Panc1 (cell line): ENCODE results near the gene CNTLN. TPM values are rescaled to one million over a fixed set of nuclear protein-coding genes. Genes with fewer than 3 reads are reported as not detected.

Source experiments
- ATAC-seq: fragments of 200-7000 bp; cut with Tn5 transposase; 2 replicates; pipeline ENCODE4 v1.9.1; 2020; ENCODE audit warnings: mild to moderate bottlenecking, moderate library complexity
- BruUV-seq: library from RNA; stranded (reverse); fragments of 400-500 nt; replicated peaks from 2 replicates; lab custom pipeline; 2021; lab: Mats Ljungman, UMichigan
- CTCF ChIA-PET: fragments of 300-600 bp; sonication (Branson Sonifier 250); formaldehyde crosslinking; loops from one replicate; lab custom pipeline; 2022; ENCODE audit warnings: antibody characterized with exemption; lab: Charles Lee
- POLR2A ChIA-PET: fragments of 300-600 bp; sonication (Branson Sonifier 250); formaldehyde crosslinking; loops from one replicate; lab custom pipeline; 2022; ENCODE audit warnings: antibody characterized with exemption; lab: Charles Lee
- DNase-seq: peaks from one replicate; pipeline ENCODE4 v3.0.0-alpha.2; 2010; ENCODE audit warnings: low read depth, low spot score
- H3K27ac ChIP-seq: 2 replicates; pipeline ENCODE4 v1.5.1; 2011; ENCODE audit warnings: mild to moderate bottlenecking, low read length, inconsistent platforms
- H3K27me3 ChIP-seq: fragments of 200-500 bp; sonication (Bioruptor generic); 2 replicates; pipeline ENCODE4 v1.6.0; 2014; ENCODE audit warnings: low read length, inconsistent platforms; ENCODE audit not compliant: control insufficient read depth, insufficient read depth
- H3K36me3 ChIP-seq: fragments of 200-500 bp; sonication (Bioruptor generic); 2 replicates; pipeline ENCODE4 v1.5.1; 2014; ENCODE audit warnings: inconsistent platforms, mild to moderate bottlenecking, low read length, moderate library complexity; ENCODE audit not compliant: control insufficient read depth, insufficient read depth
- H3K4me1 ChIP-seq: 2 replicates; pipeline ENCODE4 v1.5.1; 2011; ENCODE audit warnings: inconsistent platforms, mild to moderate bottlenecking, low read length, moderate library complexity; ENCODE audit not compliant: control insufficient read depth, insufficient read depth
- H3K4me3 ChIP-seq, 2 experiments: 2 replicates each; pipeline ENCODE4 v1.5.1; 2011 to 2012; ENCODE audit warnings: low read depth in 2 of 2, low read length in 2 of 2, mild to moderate bottlenecking in 2 of 2, inconsistent platforms in 1 of 2, moderate library complexity in 1 of 2
- H3K9me3 ChIP-seq: fragments of 200-500 bp; sonication (Bioruptor generic); 2 replicates; pipeline ENCODE4 v1.5.1; 2014; ENCODE audit warnings: low read depth, mild to moderate bottlenecking, inconsistent platforms, low read length, moderate library complexity; ENCODE audit not compliant: control insufficient read depth, insufficient read depth
- POLR2AphosphoS5 ChIP-seq: IDR thresholded peaks from 2 replicates; pipeline ENCODE4 v1.6.1; 2012; ENCODE audit warnings: mild to moderate bottlenecking, low read depth, low read length, moderate library complexity
- SIN3A ChIP-seq: IDR thresholded peaks from 2 replicates; pipeline ENCODE4 v1.6.1; 2012; ENCODE audit warnings: low read depth, mild to moderate bottlenecking, low read length, moderate library complexity, borderline replicate concordance; ENCODE audit not compliant: insufficient read depth
- TCF7L2 ChIP-seq: IDR thresholded peaks from 2 replicates; pipeline ENCODE4 v1.6.1; 2011; ENCODE audit warnings: mild to moderate bottlenecking, low read depth, low read length, inconsistent platforms
- in situ Hi-C: cut with HindIII; loops from 2 replicates; pipeline ENCODE4 v1.10.0; 2016; ENCODE audit warnings: low sequenced_read_pairs, low pct_unique_long_range_greater_than_20kb
- intact Hi-C: fragments of 100-400 bp; cut with micrococcal nuclease; formaldehyde crosslinking; loops from one replicate; pipeline ENCODE4 v1.10.0; 2022; ENCODE audit not compliant: unreplicated experiment
- total RNA-seq: library from RNA; stranded (reverse); gene quantifications from one replicate; pipeline ENCODE4 v1.2.1, GENCODE V29; 2021; ENCODE audit not compliant: unreplicated experiment
- TF ChIP-seq, protein P1 (sequence below): fragments of 450-650 bp; IDR thresholded peaks from 2 replicates; pipeline ENCODE4 v1.5.1; 2017; ENCODE audit warnings: mild to moderate bottlenecking
- TF ChIP-seq, protein P2 (sequence below), 2 experiments: IDR thresholded peaks; 2 replicates each; pipeline ENCODE4 v1.6.1; 2011 to 2012; ENCODE audit warnings: low read depth in 2 of 2, control low read depth in 1 of 2, low read length in 1 of 2, mild to moderate bottlenecking in 1 of 2, moderate library complexity in 1 of 2; ENCODE audit not compliant: insufficient read depth in 1 of 2

CNTLN gene
- total RNA-seq, 1 experiment from 2014 or later = not detected

DNA sequence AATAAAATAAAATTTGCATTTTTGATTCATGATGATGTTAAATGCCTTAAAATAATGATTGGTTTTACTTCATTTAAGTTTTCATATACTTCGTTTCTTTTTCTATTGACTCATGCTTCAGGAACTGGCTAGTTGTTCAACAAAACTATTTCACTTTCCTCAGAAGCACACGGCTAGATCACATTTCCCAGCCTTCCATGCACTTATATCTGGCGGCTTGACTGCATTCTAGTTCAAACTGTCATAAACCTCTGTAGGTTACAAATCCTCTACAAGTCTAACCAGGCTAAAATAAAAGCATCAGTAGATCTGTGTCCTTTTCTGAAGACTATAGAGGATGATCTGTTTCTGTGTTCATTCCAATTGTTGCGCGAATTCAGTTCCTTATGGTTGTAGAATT, 46.3 kb upstream of the CNTLN start:
- no peak for ATAC-seq
- CTCF ChIA-PET = no interaction called here

DNA sequence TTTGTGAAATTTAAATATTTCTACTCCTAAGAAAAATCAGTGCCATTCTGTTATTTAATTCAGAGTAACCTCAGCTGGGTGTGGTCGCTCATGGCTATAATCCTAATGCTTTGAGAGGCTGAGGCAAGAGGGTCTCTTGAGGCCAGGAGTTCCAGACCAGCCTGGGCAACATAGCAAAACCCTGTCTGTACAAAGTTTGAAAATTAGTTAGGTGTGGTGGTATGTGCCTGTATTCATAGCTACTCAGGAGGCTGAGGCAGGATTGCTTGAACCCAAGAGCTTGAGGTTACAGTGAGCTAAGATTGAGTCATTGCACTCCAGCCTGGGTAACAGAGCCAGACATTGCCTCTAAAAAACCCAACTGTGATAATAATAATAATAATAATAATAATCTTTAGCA, 44.8 kb upstream of the CNTLN start:
- BruUV-seq = no TSS peak
- in situ Hi-C loops = no loop called here
- ChIA-PET CTCF (no interaction called here), POLR2A (no interaction called here)
- no peaks in the 10 kb centered on the region for H3K4me1 ChIP-seq
- TF ChIP-seq, protein P1, sequence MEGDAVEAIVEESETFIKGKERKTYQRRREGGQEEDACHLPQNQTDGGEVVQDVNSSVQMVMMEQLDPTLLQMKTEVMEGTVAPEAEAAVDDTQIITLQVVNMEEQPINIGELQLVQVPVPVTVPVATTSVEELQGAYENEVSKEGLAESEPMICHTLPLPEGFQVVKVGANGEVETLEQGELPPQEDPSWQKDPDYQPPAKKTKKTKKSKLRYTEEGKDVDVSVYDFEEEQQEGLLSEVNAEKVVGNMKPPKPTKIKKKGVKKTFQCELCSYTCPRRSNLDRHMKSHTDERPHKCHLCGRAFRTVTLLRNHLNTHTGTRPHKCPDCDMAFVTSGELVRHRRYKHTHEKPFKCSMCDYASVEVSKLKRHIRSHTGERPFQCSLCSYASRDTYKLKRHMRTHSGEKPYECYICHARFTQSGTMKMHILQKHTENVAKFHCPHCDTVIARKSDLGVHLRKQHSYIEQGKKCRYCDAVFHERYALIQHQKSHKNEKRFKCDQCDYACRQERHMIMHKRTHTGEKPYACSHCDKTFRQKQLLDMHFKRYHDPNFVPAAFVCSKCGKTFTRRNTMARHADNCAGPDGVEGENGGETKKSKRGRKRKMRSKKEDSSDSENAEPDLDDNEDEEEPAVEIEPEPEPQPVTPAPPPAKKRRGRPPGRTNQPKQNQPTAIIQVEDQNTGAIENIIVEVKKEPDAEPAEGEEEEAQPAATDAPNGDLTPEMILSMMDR = no peak
- no peak for TF ChIP-seq TCF7L2
- TF ChIP-seq, protein P2, sequence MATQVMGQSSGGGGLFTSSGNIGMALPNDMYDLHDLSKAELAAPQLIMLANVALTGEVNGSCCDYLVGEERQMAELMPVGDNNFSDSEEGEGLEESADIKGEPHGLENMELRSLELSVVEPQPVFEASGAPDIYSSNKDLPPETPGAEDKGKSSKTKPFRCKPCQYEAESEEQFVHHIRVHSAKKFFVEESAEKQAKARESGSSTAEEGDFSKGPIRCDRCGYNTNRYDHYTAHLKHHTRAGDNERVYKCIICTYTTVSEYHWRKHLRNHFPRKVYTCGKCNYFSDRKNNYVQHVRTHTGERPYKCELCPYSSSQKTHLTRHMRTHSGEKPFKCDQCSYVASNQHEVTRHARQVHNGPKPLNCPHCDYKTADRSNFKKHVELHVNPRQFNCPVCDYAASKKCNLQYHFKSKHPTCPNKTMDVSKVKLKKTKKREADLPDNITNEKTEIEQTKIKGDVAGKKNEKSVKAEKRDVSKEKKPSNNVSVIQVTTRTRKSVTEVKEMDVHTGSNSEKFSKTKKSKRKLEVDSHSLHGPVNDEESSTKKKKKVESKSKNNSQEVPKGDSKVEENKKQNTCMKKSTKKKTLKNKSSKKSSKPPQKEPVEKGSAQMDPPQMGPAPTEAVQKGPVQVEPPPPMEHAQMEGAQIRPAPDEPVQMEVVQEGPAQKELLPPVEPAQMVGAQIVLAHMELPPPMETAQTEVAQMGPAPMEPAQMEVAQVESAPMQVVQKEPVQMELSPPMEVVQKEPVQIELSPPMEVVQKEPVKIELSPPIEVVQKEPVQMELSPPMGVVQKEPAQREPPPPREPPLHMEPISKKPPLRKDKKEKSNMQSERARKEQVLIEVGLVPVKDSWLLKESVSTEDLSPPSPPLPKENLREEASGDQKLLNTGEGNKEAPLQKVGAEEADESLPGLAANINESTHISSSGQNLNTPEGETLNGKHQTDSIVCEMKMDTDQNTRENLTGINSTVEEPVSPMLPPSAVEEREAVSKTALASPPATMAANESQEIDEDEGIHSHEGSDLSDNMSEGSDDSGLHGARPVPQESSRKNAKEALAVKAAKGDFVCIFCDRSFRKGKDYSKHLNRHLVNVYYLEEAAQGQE (IDR thresholded peaks at IDR 0.05; ENCODE audit: insufficient read depth in 1 of 2, low read depth in 2 of 2, low read length in 1 of 2) = no peak
- no peak for TF ChIP-seq SIN3A
- no peak for TF ChIP-seq POLR2AphosphoS5
- DNase-seq (no peak), ATAC-seq (no peak)
- no peak overlapping the region for H3K27ac ChIP-seq
- intact Hi-C loops = no loop called here
- no peak overlapping the region for H3K4me3 ChIP-seq
- no peaks in the 10 kb centered on the region for H3K9me3 ChIP-seq
- no peaks in the 10 kb centered on the region for H3K27me3 ChIP-seq
- H3K36me3 ChIP-seq = no peaks in the 10 kb centered on the region

More for the DNA sequence above, 46.3 kb upstream of the CNTLN start:
- Histone ChIP-seq H3K4me3 (no peak overlapping the region), H3K27ac (no peak overlapping the region), H3K9me3 (no peaks in the 10 kb centered on the region), H3K36me3 (no peaks in the 10 kb centered on the region), H3K4me1 (no peaks in the 10 kb centered on the region), H3K27me3 (no peaks in the 10 kb centered on the region)
- TF ChIP-seq POLR2AphosphoS5 (no peak), TCF7L2 (no peak), SIN3A (no peak)
- TF ChIP-seq, protein P2 (IDR thresholded peaks at IDR 0.05; ENCODE audit: insufficient read depth in 1 of 2, low read depth in 2 of 2, low read length in 1 of 2) = no peak
- TF ChIP-seq, protein P1 = no peak
- POLR2A ChIA-PET = interaction anchor here (0.7 kb wide), 1 partner anchor 523 kb away, joined by 5 read pairs; no protein-coding TSS in a partner anchor
- intact Hi-C loops (no loop called here), in situ Hi-C loops (no loop called here)
- no peak for DNase-seq
- no TSS peak for BruUV-seq
